GM12878 (cell line): Measurements from ENCODE around the gene USH1C. TPM values are rescaled to one million over a fixed set of nuclear protein-coding genes. Genes with fewer than 3 reads are reported as not detected.

Source experiments
- ATAC-seq: fragments of 200-7000 bp; cut with Tn5 transposase; 3 replicates; pipeline ENCODE4 v1.9.1; 2020; ENCODE audit warnings: mild to moderate bottlenecking, moderate library complexity
- BruUV-seq: library from RNA; stranded (reverse); fragments of 400-500 nt; replicated peaks from 2 replicates; lab custom pipeline; 2021; lab: Mats Ljungman, UMichigan
- CTCF ChIA-PET: fragments of 300-600 bp; sonication (Branson Sonifier 250); formaldehyde crosslinking; extraction: SDS; loops from one replicate; lab custom pipeline; 2021; ENCODE audit warnings: inconsistent platforms; lab: Yijun Ruan, JAX
- POLR2A ChIA-PET: fragments of 350-600 bp; formaldehyde crosslinking; extraction: SDS; loops from one replicate; lab custom pipeline; 2021; ENCODE audit warnings: inconsistent platforms; lab: Charles Lee
- RAD21 ChIA-PET: fragments of 300-600 bp; sonication (Branson Sonifier 250); formaldehyde crosslinking; loops from one replicate; lab custom pipeline; 2023; ENCODE audit warnings: antibody characterized with exemption; ENCODE audit not compliant: unreplicated experiment; lab: Charles Lee
- SMC1A ChIA-PET: fragments of 300-600 bp; sonication (Branson Sonifier 250); formaldehyde crosslinking; loops from one replicate; lab custom pipeline; 2023; ENCODE audit not compliant: unreplicated experiment, uncharacterized antibody; lab: Charles Lee
- DNase-seq: peaks from one replicate; pipeline ENCODE4 v3.0.0-alpha.2; 2011; ENCODE audit warnings: low read depth, low spot score
- FAIRE-seq: peaks from 3 replicates; lab custom pipeline; 2011; peaks lifted over from hg19 to GRCh38; lab: Jason Lieb, UNC
- H2AFZ ChIP-seq: 2 replicates; pipeline ENCODE4 v1.6.0; 2011; ENCODE audit warnings: low read depth, low read length, control low read depth; ENCODE audit not compliant: control insufficient read depth
- H3K27ac ChIP-seq: 2 replicates; pipeline ENCODE4 v1.5.1; 2011; ENCODE audit warnings: control low read depth; ENCODE audit not compliant: control insufficient read depth, insufficient read depth
- H3K27me3 ChIP-seq, 2 experiments: replicated peaks in 1 of 2; 2 replicates each; pipeline versions ENCODE4 v1.6.0 to v1.6.1; 2011; ENCODE audit warnings: low read length in 1 of 2; ENCODE audit not compliant: control insufficient read depth in 2 of 2, insufficient read depth in 2 of 2
- H3K36me3 ChIP-seq, 2 experiments: 2 replicates each; pipeline ENCODE4 v1.5.1; 2011; ENCODE audit warnings: low read length in 1 of 2; ENCODE audit not compliant: control insufficient read depth in 2 of 2, insufficient read depth in 2 of 2
- H3K4me1 ChIP-seq: 2 replicates; pipeline ENCODE4 v1.6.1; 2011; ENCODE audit warnings: mild to moderate bottlenecking, low read length, moderate library complexity, mixed read lengths; ENCODE audit not compliant: control insufficient read depth, insufficient read depth
- H3K4me2 ChIP-seq: 2 replicates; pipeline ENCODE4 v1.6.0; 2011; ENCODE audit warnings: control low read depth; ENCODE audit not compliant: control insufficient read depth, insufficient read depth
- H3K4me3 ChIP-seq: fragments of 200-600 bp; sonication (generic); 2 replicates; pipeline ENCODE4 v1.5.1; 2016
- H3K79me2 ChIP-seq: 2 replicates; pipeline ENCODE4 v1.6.0; 2011; ENCODE audit warnings: low read length; ENCODE audit not compliant: control insufficient read depth, insufficient read depth
- H3K9ac ChIP-seq: 2 replicates; pipeline ENCODE4 v1.8.0; 2011; ENCODE audit warnings: low read length, control low read depth, mixed read lengths; ENCODE audit not compliant: control insufficient read depth, insufficient read depth
- H3K9me3 ChIP-seq: replicated peaks from 3 replicates; pipeline ENCODE4 v1.5.1; 2011; ENCODE audit warnings: mild to moderate bottlenecking, low read length; ENCODE audit not compliant: control insufficient read depth, insufficient read depth
- H4K20me1 ChIP-seq: 2 replicates; pipeline ENCODE4 v1.6.0; 2011; ENCODE audit not compliant: control insufficient read depth, insufficient read depth
- BRCA1 ChIP-seq: IDR thresholded peaks from 2 replicates; pipeline ENCODE4 v1.6.1; 2011; ENCODE audit warnings: low read depth, low read length, improper control_type of control experiment
- GATAD2B ChIP-seq: fragments of 450-650 bp; conservative IDR thresholded peaks from 2 replicates; pipeline ENCODE4 v1.6.1; 2017; ENCODE audit warnings: low read depth, mild to moderate bottlenecking, moderate library complexity
- HDAC2 ChIP-seq: fragments of 200-600 bp; sonication (generic); IDR thresholded peaks from 2 replicates; pipeline ENCODE4 v1.6.1; 2017
- HDAC6 ChIP-seq: fragments of 200-600 bp; sonication (generic); IDR thresholded peaks from one replicate; pipeline ENCODE4 v1.8.0; 2017; ENCODE audit warnings: antibody characterized with exemption; ENCODE audit not compliant: unreplicated experiment
- IKZF1 ChIP-seq: fragments of 450-650 bp; conservative IDR thresholded peaks from 2 replicates; pipeline ENCODE4 v1.6.1; 2017; ENCODE audit warnings: antibody characterized with exemption, mild to moderate bottlenecking
- JUNB ChIP-seq: IDR thresholded peaks from 2 replicates; pipeline ENCODE4 v1.6.1; 2016; ENCODE audit warnings: antibody characterized with exemption, mild to moderate bottlenecking
- KDM1A ChIP-seq: fragments of 200-600 bp; sonication (generic); IDR thresholded peaks from 2 replicates; pipeline ENCODE4 v1.6.1; 2016; ENCODE audit warnings: borderline replicate concordance
- NBN ChIP-seq: fragments of 450-650 bp; IDR thresholded peaks from 2 replicates; pipeline ENCODE4 v1.6.1; 2016
- ZBED1 ChIP-seq: IDR thresholded peaks from 2 replicates; pipeline ENCODE4 v1.6.1; 2016; ENCODE audit warnings: borderline replicate concordance
- WGBS: methylation state at CpG from one replicate; pipeline ENCODE4 v1.1.6; 2016; ENCODE audit warnings: low lambda C conversion rate; ENCODE audit not compliant: insufficient replicate concordance, insufficient coverage; ENCODE audit errors: missing lambda C conversion rate; 5-methylcytosine and 5-hydroxymethylcytosine counted together
- in situ Hi-C: fragments of 300-500 bp; cut with MboI; formaldehyde crosslinking; loops from 9 replicates; pipeline ENCODE4 v1.14.3; 2018; ENCODE audit warnings: mixed read lengths
- intact Hi-C: fragments of 100-400 bp; cut with micrococcal nuclease; formaldehyde crosslinking; loops from one replicate; pipeline ENCODE4 v1.14.2; 2022; ENCODE audit not compliant: unreplicated experiment
- polyA plus RNA-seq, 11 experiments: library from polyadenylated mRNA; depleted of rRNA in 4 of 11; unstranded in 6 of 11; stranded (reverse) in 5 of 11; fragments of >200 nt; fragmentation: Nextera tagmentation in 4 of 11; fragmentation: Illumina TruSeq in 1 of 11; extraction: Ambion mirVana in 4 of 11; extraction: Trizol in 1 of 11; gene quantifications; 1 replicate in 1 of 11; 2 replicates in 10 of 11; pipeline versions ENCODE4 v1.2.1 to v1.2.3, GENCODE V29; 2011 to 2016; ENCODE audit warnings: inconsistent platforms in 2 of 11, missing spikeins in 2 of 11, low read depth in 1 of 11
- total RNA-seq, 4 experiments: library from RNA; depleted of rRNA in 3 of 4; stranded (reverse); fragments of >200 nt in 3 of 4; fragmentation: Illumina TruSeq in 1 of 4; extraction: Trizol in 1 of 4; gene quantifications; 2 replicates each; pipeline versions ENCODE4 v1.2.1 to v1.2.3, GENCODE V29; 2013 to 2021
- TF ChIP-seq, protein P1 (sequence below): fragments of 450-650 bp; IDR thresholded peaks from 2 replicates; pipeline ENCODE4 v1.6.1; 2017; ENCODE audit warnings: antibody characterized with exemption, mild to moderate bottlenecking, moderate library complexity
- TF ChIP-seq, protein P2 (sequence below): IDR thresholded peaks from 2 replicates; pipeline ENCODE4 v1.6.1; 2012; ENCODE audit warnings: low read depth, low read length, improper control_type of control experiment
- TF ChIP-seq, protein P3 (sequence below): IDR thresholded peaks from 2 replicates; pipeline ENCODE4 v1.6.1; 2012; ENCODE audit warnings: low read depth, low read length, improper control_type of control experiment
- TF ChIP-seq, protein P4 (sequence below): fragments of 450-650 bp; IDR thresholded peaks from 2 replicates; pipeline ENCODE4 v1.6.1; 2017; ENCODE audit warnings: mild to moderate bottlenecking

The USH1C gene
- total and polyA plus RNA-seq, 10 of the 15 experiments (the other 5 are each of a cell fraction or from before 2014, with no cell fraction given), result not detected

DNA sequence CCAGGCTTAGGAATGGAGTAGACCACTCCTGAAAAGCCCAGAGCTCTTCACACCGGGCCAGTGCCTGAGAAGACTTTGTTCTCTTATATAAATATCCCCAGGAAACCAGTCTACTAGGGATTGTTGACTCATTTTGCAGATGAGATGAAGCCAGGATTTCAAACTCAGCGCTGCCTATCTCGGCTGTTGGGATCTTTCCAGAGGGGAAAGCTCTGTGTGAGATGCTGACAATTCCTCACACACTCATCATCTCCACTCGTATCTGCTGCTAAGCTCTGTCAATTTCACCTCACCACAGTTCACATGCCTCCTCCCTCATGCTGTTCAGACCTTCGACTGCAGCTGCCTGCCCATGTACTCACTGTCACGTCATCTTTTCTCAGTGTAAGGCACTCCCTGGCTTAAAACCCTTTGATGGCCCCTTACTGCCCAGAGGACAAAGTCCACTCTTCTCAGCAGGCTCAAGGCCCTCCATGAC is 12.5 kb downstream of the USH1C start:
- Histone ChIP-seq H3K9ac (no peak overlapping the region), H3K4me2 (no peak overlapping the region), H2AFZ (no peak overlapping the region), H3K79me2 (no peaks in the 10 kb centered on the region), H3K9me3 (no peaks in the 10 kb centered on the region), H3K36me3 (no peaks in the 10 kb centered on the region), H3K4me3 (no peak overlapping the region), H3K27ac (no peak overlapping the region), H3K27me3 (peaks cover 0 to 4% of the 10 kb centered on the region in 2 experiments; a peak in 2 of 4 replicates), H3K4me1 (no peaks in the 10 kb centered on the region), H4K20me1 (peaks cover 4% of the 10 kb centered on the region; the same call in 1 of the 2 replicates)
- SMC1A ChIA-PET, result interaction anchor here (0.7 kb wide), 1 partner anchor 39 kb away, joined by 3 read pairs; no protein-coding TSS in a partner anchor
- intact Hi-C loops, result no loop called here
- no peak for DNase-seq
- no peak for ATAC-seq
- no TSS peak for BruUV-seq
- CTCF ChIA-PET, result interaction anchor here (1.9 to 2.4 kb wide), 2 partner anchors 165 to 302 kb away, joined by 4 to 10 read pairs; no protein-coding TSS in a partner anchor
- POLR2A ChIA-PET, result no interaction called here
- TF ChIP-seq, protein P1, sequence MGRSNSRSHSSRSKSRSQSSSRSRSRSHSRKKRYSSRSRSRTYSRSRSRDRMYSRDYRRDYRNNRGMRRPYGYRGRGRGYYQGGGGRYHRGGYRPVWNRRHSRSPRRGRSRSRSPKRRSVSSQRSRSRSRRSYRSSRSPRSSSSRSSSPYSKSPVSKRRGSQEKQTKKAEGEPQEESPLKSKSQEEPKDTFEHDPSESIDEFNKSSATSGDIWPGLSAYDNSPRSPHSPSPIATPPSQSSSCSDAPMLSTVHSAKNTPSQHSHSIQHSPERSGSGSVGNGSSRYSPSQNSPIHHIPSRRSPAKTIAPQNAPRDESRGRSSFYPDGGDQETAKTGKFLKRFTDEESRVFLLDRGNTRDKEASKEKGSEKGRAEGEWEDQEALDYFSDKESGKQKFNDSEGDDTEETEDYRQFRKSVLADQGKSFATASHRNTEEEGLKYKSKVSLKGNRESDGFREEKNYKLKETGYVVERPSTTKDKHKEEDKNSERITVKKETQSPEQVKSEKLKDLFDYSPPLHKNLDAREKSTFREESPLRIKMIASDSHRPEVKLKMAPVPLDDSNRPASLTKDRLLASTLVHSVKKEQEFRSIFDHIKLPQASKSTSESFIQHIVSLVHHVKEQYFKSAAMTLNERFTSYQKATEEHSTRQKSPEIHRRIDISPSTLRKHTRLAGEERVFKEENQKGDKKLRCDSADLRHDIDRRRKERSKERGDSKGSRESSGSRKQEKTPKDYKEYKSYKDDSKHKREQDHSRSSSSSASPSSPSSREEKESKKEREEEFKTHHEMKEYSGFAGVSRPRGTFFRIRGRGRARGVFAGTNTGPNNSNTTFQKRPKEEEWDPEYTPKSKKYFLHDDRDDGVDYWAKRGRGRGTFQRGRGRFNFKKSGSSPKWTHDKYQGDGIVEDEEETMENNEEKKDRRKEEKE, result no peak
- TF ChIP-seq IKZF1 (no peak), BRCA1 (no peak), GATAD2B (no peak), HDAC6 (no peak), NBN (no peak), KDM1A (no peak), JUNB (no peak), ZBED1 (no peak), HDAC2 (no peak)
- TF ChIP-seq, protein P2, sequence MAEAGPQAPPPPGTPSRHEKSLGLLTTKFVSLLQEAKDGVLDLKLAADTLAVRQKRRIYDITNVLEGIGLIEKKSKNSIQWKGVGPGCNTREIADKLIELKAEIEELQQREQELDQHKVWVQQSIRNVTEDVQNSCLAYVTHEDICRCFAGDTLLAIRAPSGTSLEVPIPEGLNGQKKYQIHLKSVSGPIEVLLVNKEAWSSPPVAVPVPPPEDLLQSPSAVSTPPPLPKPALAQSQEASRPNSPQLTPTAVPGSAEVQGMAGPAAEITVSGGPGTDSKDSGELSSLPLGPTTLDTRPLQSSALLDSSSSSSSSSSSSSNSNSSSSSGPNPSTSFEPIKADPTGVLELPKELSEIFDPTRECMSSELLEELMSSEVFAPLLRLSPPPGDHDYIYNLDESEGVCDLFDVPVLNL, result no peak
- TF ChIP-seq, protein P3, sequence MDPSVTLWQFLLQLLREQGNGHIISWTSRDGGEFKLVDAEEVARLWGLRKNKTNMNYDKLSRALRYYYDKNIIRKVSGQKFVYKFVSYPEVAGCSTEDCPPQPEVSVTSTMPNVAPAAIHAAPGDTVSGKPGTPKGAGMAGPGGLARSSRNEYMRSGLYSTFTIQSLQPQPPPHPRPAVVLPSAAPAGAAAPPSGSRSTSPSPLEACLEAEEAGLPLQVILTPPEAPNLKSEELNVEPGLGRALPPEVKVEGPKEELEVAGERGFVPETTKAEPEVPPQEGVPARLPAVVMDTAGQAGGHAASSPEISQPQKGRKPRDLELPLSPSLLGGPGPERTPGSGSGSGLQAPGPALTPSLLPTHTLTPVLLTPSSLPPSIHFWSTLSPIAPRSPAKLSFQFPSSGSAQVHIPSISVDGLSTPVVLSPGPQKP, result no peak
- TF ChIP-seq, protein P4, sequence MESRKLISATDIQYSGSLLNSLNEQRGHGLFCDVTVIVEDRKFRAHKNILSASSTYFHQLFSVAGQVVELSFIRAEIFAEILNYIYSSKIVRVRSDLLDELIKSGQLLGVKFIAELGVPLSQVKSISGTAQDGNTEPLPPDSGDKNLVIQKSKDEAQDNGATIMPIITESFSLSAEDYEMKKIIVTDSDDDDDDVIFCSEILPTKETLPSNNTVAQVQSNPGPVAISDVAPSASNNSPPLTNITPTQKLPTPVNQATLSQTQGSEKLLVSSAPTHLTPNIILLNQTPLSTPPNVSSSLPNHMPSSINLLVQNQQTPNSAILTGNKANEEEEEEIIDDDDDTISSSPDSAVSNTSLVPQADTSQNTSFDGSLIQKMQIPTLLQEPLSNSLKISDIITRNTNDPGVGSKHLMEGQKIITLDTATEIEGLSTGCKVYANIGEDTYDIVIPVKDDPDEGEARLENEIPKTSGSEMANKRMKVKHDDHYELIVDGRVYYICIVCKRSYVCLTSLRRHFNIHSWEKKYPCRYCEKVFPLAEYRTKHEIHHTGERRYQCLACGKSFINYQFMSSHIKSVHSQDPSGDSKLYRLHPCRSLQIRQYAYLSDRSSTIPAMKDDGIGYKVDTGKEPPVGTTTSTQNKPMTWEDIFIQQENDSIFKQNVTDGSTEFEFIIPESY, result no peak
- FAIRE-seq, result no peak
- WGBS, result 6% methylated on average over 5 of the region's 6 CpGs
- RAD21 ChIA-PET, result no interaction called here
- in situ Hi-C loops, result no loop called here
